Natural killer cell (primary cell): ENCODE data around the gene ABCA9. TPM values are rescaled to one million over a fixed set of nuclear protein-coding genes. Genes with fewer than 3 reads are reported as not detected.

Experiments used
- ATAC-seq, 3 donors: fragments of 150-1000 bp in 2 of 3; fragments of 200-7000 bp in 1 of 3; cut with Tn5 transposase; 1 replicate in 1 of 3; 2 replicates in 2 of 3; pipeline ENCODE4 v1.10.0; 2021; ENCODE audit warnings: mild to moderate bottlenecking in 2 of 3, moderate library complexity in 2 of 3
- DNase-seq, 2 donors: peaks; one replicate each; pipeline versions ENCODE4 v3.0.0 to v3.0.0-alpha.2; 2013 to 2021; ENCODE audit warnings: mixed read lengths in 1 of 2
- H3K27ac ChIP-seq: one replicate; pipeline ENCODE4 v1.5.1; 2013; ENCODE audit warnings: mild to moderate bottlenecking, low read length
- H3K27me3 ChIP-seq: one replicate; pipeline ENCODE4 v1.6.1; 2013; ENCODE audit warnings: low read length; ENCODE audit not compliant: control insufficient read depth, insufficient read depth
- H3K36me3 ChIP-seq: one replicate; pipeline ENCODE4 v1.6.1; 2013; ENCODE audit warnings: low read length; ENCODE audit not compliant: control insufficient read depth, insufficient read depth
- H3K4me1 ChIP-seq: one replicate; pipeline ENCODE4 v1.6.1; 2013; ENCODE audit warnings: low read length; ENCODE audit not compliant: control insufficient read depth, insufficient read depth
- H3K4me3 ChIP-seq: one replicate; pipeline ENCODE4 v1.5.1; 2013; ENCODE audit warnings: low read length
- H3K9me3 ChIP-seq: one replicate; pipeline ENCODE4 v1.6.1; 2013; ENCODE audit warnings: low read length; ENCODE audit not compliant: control insufficient read depth, insufficient read depth
- H3K27ac Mint-ChIP-seq, 2 donors: one replicate each; pipeline ENCODE4 v1.8.0; 2022; ENCODE audit warnings: mild to moderate bottlenecking in 2 of 2, mixed read lengths in 2 of 2, moderate library complexity in 1 of 2
- H3K27me3 Mint-ChIP-seq, 2 donors: one replicate each; pipeline ENCODE4 v1.8.0; 2022; ENCODE audit warnings: low read depth in 2 of 2, mixed read lengths in 2 of 2
- H3K36me3 Mint-ChIP-seq: one replicate; pipeline ENCODE4 v1.8.0; 2022; ENCODE audit warnings: mixed read lengths
- H3K4me1 Mint-ChIP-seq, 2 donors: one replicate each; pipeline ENCODE4 v1.8.0; 2022; ENCODE audit warnings: mixed read lengths in 2 of 2
- H3K4me3 Mint-ChIP-seq: one replicate; pipeline ENCODE4 v1.8.0; 2022; ENCODE audit warnings: mild to moderate bottlenecking, moderate library complexity, mixed read lengths
- H3K9me3 Mint-ChIP-seq, 2 donors: one replicate each; pipeline ENCODE4 v1.8.0; 2022; ENCODE audit warnings: mixed read lengths in 2 of 2
- CTCF ChIP-seq: fragments of 200-600 bp; IDR thresholded peaks from one replicate; pipeline ENCODE4 v1.8.0; 2022; ENCODE audit warnings: antibody characterized with exemption
- WGBS: methylation state at CpG from one replicate; pipeline ENCODE4 v1.1.7; 2013; ENCODE audit warnings: missing lambda C conversion rate; ENCODE audit not compliant: insufficient coverage; 5-methylcytosine and 5-hydroxymethylcytosine counted together
- intact Hi-C: fragments of 100-400 bp; cut with micrococcal nuclease; formaldehyde crosslinking; loops from one replicate; pipeline ENCODE4 v1.14.2; 2022
- total RNA-seq, 4 donors: library from RNA; stranded (reverse); fragments of 120-200 nt in 1 of 4; gene quantifications; one replicate each; pipeline versions ENCODE4 v1.2.3 to v1.2.4, GENCODE V29; 2013 to 2022

The ABCA9 gene
- total RNA-seq, 3 donors from 2014 or later (not counting 1 experiment from before 2014, with no cell fraction given) = 0.05 to 1.2 (median 0.63) TPM

GRCh38 chr17:68993112-68993511 lies 67.6 kb downstream of the ABCA9 start:
- Mint-ChIP-seq H3K9me3 (no peaks in the 10 kb centered on the region), H3K27ac (no peak overlapping the region), H3K4me3 (no peak overlapping the region), H3K36me3 (no peaks in the 10 kb centered on the region), H3K27me3 (peaks cover 0 to 6% of the 10 kb centered on the region in 2 donors), H3K4me1 (no peaks in the 10 kb centered on the region)
- no peaks in the 10 kb centered on the region for H3K36me3 ChIP-seq
- intact Hi-C loops = no loop called here
- WGBS = 83% methylated on average over 4 of the region's 4 CpGs
- H3K4me1 ChIP-seq = no peaks in the 10 kb centered on the region
- no peak overlapping the region for H3K4me3 ChIP-seq
- no peaks in the 10 kb centered on the region for H3K9me3 ChIP-seq
- no peak for DNase-seq
- no peak overlapping the region for H3K27ac ChIP-seq
- TF ChIP-seq CTCF = no peak
- H3K27me3 ChIP-seq = no peaks in the 10 kb centered on the region
- ATAC-seq = no peak

- Histone ChIP-seq H3K4me1 (no peaks in the 10 kb centered on the region), H3K36me3 (no peaks in the 10 kb centered on the region), H3K9me3 (no peaks in the 10 kb centered on the region), H3K4me3 (no peak overlapping the region), H3K27me3 (no peaks in the 10 kb centered on the region), H3K27ac (no peak overlapping the region)
- intact Hi-C loops = no loop called here
- WGBS = 95% methylated on average over 4 of the region's 4 CpGs
- no peaks in the 10 kb centered on the region for H3K9me3 Mint-ChIP-seq
- no peak overlapping the region for H3K27ac Mint-ChIP-seq
- no peaks in the 10 kb centered on the region for H3K36me3 Mint-ChIP-seq
- DNase-seq (no peak), ATAC-seq (no peak)
- TF ChIP-seq CTCF = no peak
- H3K4me3 Mint-ChIP-seq = no peak overlapping the region
- no peaks in the 10 kb centered on the region for H3K4me1 Mint-ChIP-seq
- H3K27me3 Mint-ChIP-seq = peaks cover 0 to 3% of the 10 kb centered on the region in 2 donors
These were observed 72.8 kb downstream of the ABCA9 start for GRCh38 chr17:68987966-68988365.

GRCh38 chr17:68981288-68981687 lies 79.4 kb downstream of the ABCA9 start:
- H3K27ac Mint-ChIP-seq = no peak overlapping the region
- no peak overlapping the region for H3K4me3 Mint-ChIP-seq
- Histone ChIP-seq H3K4me3 (no peak overlapping the region), H3K27me3 (no peaks in the 10 kb centered on the region), H3K36me3 (no peaks in the 10 kb centered on the region), H3K9me3 (no peaks in the 10 kb centered on the region), H3K27ac (no peak overlapping the region), H3K4me1 (no peaks in the 10 kb centered on the region)
- H3K36me3 Mint-ChIP-seq = no peaks in the 10 kb centered on the region
- 14% methylated on average over 2 of the region's 2 CpGs for WGBS
- no peak for TF ChIP-seq CTCF
- ATAC-seq = no peak
- DNase-seq = no peak
- intact Hi-C loops = no loop called here
- H3K27me3 Mint-ChIP-seq = peaks cover 3 to 15% of the 10 kb centered on the region in 2 donors
- H3K9me3 Mint-ChIP-seq = peaks cover 0 to 2% of the 10 kb centered on the region in 2 donors
- H3K4me1 Mint-ChIP-seq = peaks cover 0 to 6% of the 10 kb centered on the region in 2 donors

- H3K4me1 Mint-ChIP-seq = no peaks in the 10 kb centered on the region
- Histone ChIP-seq H3K36me3 (no peaks in the 10 kb centered on the region), H3K27ac (no peak overlapping the region), H3K4me3 (no peak overlapping the region), H3K27me3 (no peaks in the 10 kb centered on the region), H3K9me3 (no peaks in the 10 kb centered on the region), H3K4me1 (no peaks in the 10 kb centered on the region)
- intact Hi-C loops = no loop called here
- TF ChIP-seq CTCF = no peak
- no peaks in the 10 kb centered on the region for H3K36me3 Mint-ChIP-seq
- no peak overlapping the region for H3K27ac Mint-ChIP-seq
- 39% methylated on average over 3 of the region's 3 CpGs for WGBS
- H3K27me3 Mint-ChIP-seq = peaks cover 5 to 15% of the 10 kb centered on the region in 2 donors
- peaks cover 3 to 4% of the 10 kb centered on the region in 2 donors for H3K9me3 Mint-ChIP-seq
- no peak overlapping the region for H3K4me3 Mint-ChIP-seq
- DNase-seq (no peak), ATAC-seq (peak in 1 of 3 donors; percentile 27)
These were observed 87.5 kb downstream of the ABCA9 start for GRCh38 chr17:68973098-68973846.
